22Rv1 (cell line): Measurements from ENCODE around the gene TSBP1.

ENCODE experiments used
- ZFX ChIP-seq: fragments of 450-650 bp; IDR thresholded peaks from 2 replicates; pipeline ENCODE4 v1.6.1; 2017; ENCODE audit warnings: antibody characterized with exemption, borderline replicate concordance
- TF ChIP-seq, protein P1 (sequence below): fragments of 450-650 bp; IDR thresholded peaks from 2 replicates; pipeline ENCODE4 v1.5.1; 2017; ENCODE audit warnings: mild to moderate bottlenecking

DNA sequence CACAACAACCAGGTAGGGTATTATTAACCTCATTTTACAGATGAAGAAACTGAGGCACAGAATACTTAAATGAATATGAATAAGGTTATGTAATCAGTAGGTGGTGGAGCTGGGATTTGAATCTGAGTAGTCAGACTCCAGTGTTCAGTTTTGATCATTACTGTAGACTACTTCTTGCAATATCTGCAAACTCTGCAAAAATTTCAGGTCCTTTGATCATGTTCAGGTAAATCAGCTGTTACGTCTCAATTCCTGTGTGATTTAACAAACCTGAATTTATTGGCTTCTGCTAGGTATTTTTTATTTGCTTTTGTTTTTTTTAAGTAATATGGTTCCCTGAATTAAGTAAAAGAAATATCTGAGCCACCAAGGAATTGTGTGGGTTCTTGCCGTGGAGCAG lies 77.1 kb downstream of the TSBP1 start:
- TF ChIP-seq, protein P1, sequence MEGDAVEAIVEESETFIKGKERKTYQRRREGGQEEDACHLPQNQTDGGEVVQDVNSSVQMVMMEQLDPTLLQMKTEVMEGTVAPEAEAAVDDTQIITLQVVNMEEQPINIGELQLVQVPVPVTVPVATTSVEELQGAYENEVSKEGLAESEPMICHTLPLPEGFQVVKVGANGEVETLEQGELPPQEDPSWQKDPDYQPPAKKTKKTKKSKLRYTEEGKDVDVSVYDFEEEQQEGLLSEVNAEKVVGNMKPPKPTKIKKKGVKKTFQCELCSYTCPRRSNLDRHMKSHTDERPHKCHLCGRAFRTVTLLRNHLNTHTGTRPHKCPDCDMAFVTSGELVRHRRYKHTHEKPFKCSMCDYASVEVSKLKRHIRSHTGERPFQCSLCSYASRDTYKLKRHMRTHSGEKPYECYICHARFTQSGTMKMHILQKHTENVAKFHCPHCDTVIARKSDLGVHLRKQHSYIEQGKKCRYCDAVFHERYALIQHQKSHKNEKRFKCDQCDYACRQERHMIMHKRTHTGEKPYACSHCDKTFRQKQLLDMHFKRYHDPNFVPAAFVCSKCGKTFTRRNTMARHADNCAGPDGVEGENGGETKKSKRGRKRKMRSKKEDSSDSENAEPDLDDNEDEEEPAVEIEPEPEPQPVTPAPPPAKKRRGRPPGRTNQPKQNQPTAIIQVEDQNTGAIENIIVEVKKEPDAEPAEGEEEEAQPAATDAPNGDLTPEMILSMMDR, result no peak
- no peak for TF ChIP-seq ZFX
